Coronary artery (tissue), 2 donors: ENCODE measurements around the gene TNKS1BP1.

Experiments used
- DNase-seq: peaks from one replicate; pipeline ENCODE4 v3.0.0-alpha.2; 2017; ENCODE audit warnings: low spot score
- H3K27ac ChIP-seq, 2 donors: fragments of 200-600 bp; sonication (generic); one replicate each; pipeline ENCODE4 v1.5.1; 2016 to 2019
- H3K4me3 ChIP-seq: fragments of 200-600 bp; sonication (generic); 2 replicates; pipeline ENCODE4 v1.5.1; 2016; ENCODE audit warnings: mild to moderate bottlenecking, moderate library complexity
- CTCF ChIP-seq: fragments of 200-600 bp; sonication (generic); IDR thresholded peaks from one replicate; pipeline ENCODE4 v1.5.1; 2019; ENCODE audit warnings: antibody characterized with exemption

TNKS1BP1 gene

DNA sequence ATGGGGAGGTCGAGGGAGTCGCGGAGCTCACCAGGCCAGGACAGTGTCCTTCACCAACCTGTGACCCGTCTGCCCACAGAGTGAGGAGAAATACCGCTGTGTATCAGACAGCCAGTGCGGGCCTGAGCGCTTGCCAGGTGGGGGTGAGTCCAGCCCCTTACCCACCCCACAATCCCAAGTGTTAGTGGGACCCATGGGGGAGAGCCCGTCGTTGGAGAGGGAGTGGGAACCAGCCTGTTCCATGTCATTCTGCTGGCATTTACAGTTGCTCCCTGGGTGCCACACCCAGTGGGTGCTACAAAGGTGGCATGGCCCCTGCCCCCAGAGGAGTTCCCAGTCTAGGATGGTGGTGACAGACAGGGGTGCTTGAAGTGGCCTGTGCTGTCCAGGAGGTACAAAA is 22.6 kb upstream of the TNKS1BP1 start:
- no peak for DNase-seq
- no peak for TF ChIP-seq CTCF
- Histone ChIP-seq H3K4me3 (no peak overlapping the region), H3K27ac (no peak overlapping the region)

DNA sequence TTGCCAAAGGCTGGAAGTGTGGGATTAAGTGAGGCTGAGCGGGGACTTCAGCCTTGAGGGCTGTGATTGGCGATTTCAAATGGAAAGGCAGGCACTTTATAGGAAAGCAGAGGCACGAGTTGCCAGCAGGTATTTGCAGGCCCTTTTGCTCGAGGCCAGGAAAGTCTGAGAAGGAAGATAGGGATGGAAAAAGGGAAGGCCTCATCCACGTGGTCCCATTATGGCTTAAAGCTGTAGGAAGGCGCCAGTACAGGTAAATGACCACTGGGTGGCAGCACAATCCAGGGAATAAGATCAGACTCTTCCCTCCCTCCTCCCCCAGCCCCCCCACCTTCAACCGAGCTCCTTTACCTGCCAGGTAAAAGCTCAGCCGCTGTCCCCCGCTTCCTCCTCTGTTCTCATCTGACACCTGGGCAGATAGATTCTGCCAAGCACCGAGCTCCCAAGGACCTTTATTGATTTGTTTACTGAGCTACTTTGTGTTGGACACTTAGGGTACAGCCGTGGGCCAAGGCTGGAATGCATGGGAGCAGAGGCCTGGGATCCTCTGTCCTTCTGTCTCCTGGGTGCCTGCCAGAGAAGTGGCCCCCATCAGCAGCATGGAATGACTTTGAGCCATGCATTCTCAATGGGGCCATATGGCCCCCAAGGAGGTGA is 20.9 kb upstream of the TNKS1BP1 start:
- H3K4me3 ChIP-seq, result no peak overlapping the region
- TF ChIP-seq CTCF, result peak; percentile 80
- no peak overlapping the region for H3K27ac ChIP-seq
- DNase-seq, result no peak

- no peak for TF ChIP-seq CTCF
- no peak for DNase-seq
Measured at GRCh38 chr11:57344826-57345225, 20.1 kb upstream of the TNKS1BP1 start.

DNA sequence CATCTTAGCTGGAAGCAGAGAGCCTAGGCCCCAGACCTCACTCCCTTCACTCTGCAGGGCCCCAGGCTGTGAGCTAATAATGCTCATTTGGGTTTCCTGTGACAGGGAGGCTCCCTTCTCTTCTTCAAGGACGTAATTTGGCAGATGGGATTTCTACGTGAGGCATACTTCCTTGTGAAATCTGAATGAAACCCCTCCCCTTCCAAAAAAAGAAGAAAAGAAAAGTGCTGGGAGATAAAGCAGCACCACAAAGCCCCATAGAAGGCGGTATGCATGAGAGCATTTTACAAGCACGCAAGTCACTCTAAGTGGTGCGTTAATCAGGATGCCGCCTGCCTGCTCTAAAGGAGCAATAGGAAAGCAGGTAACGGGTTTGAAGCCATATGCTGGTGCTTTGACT is 19.1 kb upstream of the TNKS1BP1 start:
- no peak for TF ChIP-seq CTCF
- no peak overlapping the region for H3K27ac ChIP-seq
- no peak overlapping the region for H3K4me3 ChIP-seq
- DNase-seq, result no peak

More at GRCh38 chr11:57344826-57345225, 20.1 kb upstream of the TNKS1BP1 start:
- no peak overlapping the region for H3K27ac ChIP-seq
- H3K4me3 ChIP-seq, result no peak overlapping the region

- no peak for DNase-seq
- no peak for TF ChIP-seq CTCF
- Histone ChIP-seq H3K27ac (no peak overlapping the region), H3K4me3 (no peak overlapping the region)
Measured at GRCh38 chr11:57342702-57343101, 17.9 kb upstream of the TNKS1BP1 start.

DNA sequence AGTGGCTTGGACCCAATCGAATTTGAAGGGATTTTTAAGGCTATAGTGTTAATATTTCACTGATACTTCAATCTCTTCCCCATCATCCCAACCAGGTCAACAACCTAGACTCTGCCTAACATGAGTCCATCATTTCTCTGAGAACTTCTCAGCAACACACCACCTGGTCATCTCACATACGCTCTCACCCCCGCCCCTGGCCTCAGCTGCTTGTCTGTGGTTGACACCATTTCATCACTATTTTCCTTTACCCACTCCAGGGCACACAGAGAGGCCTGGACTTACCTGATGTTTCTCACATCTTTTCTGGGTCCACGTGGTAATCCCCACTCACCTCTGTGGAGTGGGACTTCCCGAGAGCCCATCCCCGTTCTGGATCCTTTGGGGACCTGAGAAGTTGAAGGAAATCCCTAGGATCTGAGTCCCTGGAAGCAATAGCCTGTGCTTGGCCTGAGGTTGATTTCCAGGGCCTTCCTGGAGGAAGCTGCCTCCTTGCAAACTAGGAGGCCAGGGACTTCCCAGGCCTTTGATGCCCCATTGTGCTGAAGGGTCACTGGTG is 16.6 kb upstream of the TNKS1BP1 start:
- DNase-seq, result no peak
- TF ChIP-seq CTCF, result no peak
- Histone ChIP-seq H3K4me3 (no peak overlapping the region), H3K27ac (no peak overlapping the region)

- no peak overlapping the region for H3K4me3 ChIP-seq
- DNase-seq, result no peak
- TF ChIP-seq CTCF, result no peak
- H3K27ac ChIP-seq, result no peak overlapping the region
Measured at GRCh38 chr11:57340039-57340615, 15.4 kb upstream of the TNKS1BP1 start.
